Measurements from ENCODE around the gene LTF.
"Not testable (repeated sequence)": the region's sequence is repeated elsewhere in the genome, so short reads cannot be mapped to it uniquely, and the experiment has no call there.

Gene LTF

DNA sequence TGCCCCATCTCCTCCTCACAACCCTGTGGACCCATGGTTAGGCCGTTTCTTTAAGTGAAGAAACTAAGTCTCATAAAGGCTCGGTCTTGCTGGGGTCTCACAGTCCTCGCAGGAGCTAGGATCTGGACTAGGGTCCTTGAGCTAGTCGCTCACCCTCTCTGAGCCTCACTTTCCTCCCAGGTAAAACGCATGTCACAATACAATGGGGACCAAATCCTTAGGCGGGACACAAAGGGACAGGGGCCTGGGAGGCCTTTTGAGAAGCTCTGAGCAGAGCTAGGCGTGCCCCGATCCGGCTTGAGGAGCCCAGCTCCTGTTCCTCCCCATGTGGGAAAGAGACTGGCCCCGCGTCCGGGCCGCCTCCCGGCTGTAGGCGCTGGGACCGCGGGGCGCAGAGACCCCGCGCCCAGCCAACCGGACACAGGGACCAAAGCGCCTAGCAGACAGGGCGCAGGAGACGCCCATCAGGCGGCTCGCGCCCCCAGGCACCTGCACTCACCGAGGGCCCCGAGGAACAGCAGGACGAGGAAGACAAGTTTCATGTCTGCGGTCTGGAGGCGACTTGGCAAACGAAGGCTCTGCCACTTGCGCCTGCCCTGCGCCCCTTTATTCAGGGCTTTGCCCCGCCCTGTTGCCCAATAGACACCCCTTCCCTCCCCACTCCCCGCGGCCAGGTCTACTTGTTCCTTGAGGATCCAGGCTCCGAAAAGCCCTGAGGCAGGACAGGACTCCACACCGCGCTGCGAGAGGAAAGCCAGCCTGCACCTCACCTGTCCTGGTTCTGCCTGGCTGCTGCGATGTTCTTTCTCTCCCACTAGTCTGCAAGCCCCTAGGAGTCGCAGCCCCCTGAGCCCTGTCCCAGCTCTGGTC, at the start of gene LTF:
LTF (minus strand) TSS at position 580 of the 870 bp plus-strand sequence; CDS start at position 542, 38 bp downstream.
- no peak for DNase-seq

DNA sequence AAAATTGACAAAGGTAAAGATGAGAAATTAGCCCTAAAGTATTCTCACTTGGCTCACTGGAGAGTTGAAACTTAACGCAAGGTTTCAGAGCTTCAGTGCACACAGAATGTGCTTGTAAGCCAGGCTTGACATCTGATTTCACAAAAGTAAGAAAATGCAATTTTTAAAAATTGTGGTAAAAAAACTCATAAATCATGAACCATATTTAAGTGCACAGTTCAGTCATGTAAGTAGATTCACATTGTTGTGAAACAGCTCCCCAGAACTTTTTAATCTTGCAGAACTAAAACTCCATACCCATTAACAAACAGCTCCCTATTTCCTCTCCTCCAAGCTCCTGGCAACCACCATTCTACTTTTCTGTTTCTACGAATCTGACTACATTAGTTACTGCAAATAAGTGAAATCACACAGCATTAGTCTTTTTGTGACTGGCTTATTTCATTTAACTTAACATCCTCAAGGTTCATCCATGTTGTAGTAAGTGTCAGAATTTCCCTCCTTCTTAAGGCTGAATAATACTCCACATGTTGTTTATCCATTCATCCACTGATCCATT, 47.6 kb upstream of the LTF start:
- no peak for DNase-seq

DNA sequence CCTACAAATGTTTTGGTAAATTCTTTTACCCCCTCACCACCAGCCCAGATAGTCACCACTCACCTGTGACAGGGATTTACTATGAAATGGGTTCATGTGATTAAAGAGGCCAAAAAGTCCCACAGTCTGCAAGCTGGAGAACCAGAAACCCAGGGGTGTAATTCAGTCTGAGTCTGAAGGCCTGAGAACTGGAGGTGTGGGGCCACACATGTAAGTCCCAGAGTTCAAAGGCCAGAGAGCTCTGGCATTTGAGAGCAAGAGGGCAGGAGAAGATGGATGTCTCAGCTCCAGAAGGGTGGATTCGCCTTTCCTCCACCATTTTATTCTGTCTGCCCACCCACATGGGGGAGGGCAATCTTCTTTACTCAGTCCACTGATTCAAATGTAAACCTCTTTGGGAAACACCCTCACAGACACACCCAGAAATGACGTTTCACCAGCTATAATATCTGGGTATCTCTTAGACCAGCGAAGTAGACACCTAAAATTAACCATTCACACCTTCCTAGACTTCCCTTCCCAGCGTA, 45.0 kb upstream of the LTF start:
- DNase-seq = no peak

DNA sequence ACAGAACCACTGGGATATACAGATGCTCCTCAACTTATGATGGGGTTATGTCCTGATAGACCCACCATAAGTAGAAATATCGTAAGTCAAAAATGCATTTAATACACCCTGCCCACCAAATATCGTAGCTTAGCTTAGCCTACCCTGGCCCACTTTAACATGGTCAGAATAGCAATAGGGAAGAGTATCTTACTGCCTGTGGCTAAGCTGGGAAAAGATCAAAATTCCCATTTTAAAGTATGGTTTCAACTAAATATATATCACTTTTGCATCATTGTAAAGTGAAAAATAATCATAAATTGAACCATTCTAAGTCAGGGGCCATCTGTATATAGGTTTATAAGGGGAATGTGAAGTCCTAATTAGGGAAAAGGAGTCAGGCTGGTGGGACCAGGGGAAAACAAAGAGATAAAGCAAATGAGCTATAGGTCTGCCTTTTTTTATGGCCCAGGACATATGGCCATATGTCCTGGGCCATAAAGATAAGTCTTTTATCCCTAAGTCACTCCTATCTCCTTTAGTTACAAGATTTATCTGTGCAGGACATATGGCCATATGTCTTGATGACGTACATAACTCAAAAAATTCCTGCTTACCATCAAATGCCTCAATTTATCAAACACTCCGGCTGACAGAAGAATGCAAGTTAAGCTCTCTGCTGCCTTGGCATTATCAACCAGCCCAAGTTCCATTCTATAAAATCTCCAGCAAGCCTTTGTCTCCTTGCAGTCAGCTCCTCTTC, 44.3 kb upstream of the LTF start:
- no peak for DNase-seq

DNA sequence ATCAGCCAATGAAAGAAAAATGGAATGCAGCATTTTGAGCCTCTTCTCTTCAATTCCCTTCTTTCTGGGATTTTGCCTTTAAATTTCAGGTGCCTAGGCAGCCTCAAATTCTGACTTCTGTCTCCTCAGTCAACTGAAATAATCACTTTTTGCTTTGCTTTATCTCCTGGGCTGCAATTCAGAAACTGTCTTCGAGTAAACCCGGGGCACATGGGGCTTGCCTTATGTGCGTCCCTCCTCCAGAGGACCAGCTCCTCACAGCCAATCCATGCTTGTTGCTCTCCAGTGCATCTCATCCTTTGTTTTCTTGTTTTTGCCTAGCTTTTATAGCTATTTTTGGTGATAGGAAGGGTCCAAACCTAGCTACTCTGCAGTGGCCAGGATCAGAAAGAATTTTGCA, 41.8 kb upstream of the LTF start:
- DNase-seq = no peak

DNA sequence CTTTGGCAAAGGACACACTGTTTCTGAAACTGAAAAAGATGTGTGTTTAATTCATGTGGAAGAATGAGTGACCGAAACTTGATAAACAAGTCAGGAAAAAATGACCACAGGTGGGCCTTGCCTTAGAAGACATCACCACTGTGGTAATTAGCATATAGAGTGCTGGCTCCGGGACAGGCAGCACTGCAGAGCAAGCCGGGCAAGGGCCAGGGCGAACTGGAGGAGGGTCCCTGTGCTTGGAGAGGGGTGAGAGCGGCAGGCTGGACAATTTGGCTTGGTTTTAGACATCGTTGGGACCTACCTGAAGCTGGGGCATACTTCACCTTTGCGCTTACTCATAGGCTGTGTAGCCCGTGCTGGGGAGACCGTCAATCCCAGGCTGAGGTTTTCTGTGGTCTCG, 41.2 kb upstream of the LTF start:
- DNase-seq = no peak

DNA sequence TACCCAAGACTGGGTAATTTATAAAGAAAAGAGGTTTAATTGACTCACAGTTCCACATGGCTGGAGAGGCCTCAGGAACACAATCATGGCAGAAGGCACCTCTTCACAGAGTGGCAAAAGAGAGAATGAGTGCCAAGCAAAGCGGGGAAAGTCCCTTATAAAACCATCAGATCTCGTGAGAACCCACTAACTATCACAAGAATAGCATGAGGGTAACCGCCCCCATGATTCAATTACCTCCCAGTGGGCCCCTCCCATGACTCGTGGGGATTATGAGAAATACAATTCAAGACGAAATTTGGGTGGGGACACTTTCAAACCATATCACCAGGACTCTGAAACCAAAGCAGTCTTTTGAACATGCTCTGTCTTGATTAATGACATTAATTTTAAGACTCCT, 40.1 kb upstream of the LTF start:
- DNase-seq = no peak

DNA sequence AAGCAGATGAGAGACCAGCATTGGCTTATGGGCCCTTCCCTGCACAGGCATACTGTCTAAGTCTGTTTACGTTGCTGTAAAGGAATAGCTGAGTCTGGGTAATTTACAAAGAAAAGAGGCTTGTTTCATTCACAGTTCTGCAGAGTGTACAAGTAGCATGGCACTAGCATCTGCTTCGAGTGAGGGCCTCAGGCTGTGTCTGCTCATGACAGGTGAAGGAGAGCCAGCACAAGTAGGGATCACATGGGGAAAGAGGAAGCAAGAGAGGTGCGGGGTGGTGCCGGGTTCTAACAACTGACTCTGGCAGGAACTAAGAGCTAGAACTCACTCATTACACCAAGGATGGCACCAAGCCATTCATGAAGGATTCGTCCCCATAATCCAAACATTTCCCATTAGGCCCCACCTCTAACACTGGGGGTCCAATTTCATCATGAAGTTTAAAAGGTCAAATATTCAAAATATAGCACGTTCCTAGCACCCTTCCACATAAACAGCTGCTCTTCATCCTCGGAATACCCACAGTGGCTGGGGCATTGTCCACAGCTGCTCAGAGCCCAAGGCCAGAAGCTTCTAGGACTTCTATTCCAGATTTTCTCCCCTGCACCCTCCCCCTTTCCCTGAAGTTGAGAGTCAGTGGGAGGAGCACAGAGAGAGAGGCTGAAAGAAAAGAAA, 38.6 kb upstream of the LTF start:
- DNase-seq = no peak

DNA sequence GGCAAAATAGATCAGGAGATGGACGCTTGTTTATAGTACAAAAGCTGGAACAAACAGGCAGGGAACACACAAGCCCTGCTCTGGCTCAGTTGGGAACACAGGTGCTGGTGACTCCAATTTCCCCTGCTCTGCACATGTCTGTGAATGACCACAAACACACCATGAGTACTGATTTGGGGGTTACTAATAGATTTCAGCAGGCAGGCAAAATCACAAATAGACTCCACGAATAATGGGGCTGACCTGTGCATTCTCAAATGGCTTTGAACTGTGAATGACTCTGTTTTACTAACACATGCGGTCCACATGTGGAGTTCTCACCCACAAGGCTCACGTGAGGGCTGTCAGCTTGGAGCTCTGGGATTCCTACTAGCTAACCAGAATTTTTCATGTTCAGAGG, 37.0 kb upstream of the LTF start:
- DNase-seq = no peak

DNA sequence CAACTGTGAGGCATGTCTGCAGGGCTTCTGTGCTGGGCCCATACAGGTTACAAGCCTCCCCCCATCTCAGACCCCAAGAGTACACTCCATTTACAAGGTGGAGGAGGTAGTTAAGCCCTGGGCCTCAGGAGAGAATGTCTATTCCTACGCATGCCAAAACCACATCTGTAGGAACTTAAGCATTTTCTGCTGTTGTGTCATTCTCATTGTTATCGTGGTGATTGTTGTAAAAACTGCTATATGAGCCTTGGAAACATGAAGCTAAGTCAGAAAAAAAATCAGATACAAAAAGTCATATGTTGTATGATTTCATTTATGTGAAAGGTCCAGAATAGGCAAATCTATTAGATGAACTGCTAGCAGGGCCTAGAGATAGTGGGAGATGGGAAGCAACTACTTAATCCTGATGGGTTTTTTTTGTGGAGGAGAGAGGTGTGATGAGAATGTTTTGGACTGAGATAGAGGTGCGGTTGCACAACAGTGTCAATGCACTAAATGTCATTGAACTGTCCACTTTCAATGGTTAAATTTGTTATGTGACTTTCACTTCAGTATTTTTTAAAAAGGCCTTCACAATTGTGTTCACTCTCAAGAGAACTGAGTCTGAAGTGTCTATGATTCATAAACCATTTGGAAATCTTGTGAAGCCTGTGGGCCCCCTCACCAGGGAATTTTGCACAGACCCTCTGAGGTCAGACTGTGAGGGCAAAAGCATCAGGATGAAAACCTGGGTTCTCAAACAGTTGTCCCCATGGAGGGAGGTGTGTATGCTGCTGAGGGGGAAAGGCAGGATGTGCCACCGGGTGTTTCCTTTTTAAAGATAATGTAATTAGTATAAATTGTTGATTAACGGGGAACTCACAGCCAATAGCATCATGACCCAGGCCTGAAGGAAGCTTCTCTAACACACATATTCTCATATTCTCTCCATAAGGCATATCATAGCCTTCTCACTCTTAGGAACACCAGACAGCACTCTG, 36.2 kb upstream of the LTF start:
- DNase-seq = no peak

DNA sequence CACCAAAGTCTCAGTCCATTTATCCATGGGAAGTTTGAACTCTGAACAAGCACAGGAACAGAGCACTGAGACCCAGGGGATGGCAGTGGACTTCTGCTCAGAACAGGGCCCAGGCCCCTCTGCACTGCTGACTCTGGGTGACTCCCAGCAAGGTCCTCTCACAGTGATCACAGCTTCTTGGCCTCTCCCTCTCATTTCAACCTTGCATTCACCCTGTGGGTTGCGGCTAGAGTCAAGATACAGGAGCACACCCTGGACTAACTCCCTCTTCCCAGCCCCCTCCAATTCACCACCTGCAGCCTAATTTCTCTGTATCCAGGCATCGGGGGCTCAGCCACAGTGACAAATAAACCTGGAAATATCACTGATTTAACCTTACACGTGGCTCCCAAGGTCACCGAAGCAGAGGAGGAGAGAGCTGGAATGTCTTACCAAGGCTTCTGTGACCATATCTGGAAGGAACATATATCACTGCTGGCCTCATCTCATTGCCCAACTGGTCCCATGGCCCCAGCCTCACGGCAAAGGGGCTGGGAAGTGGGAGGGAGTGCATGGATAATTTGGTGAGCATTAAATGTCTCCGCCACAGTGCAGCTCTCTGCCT, 34.3 kb upstream of the LTF start:
- no peak for DNase-seq

DNA sequence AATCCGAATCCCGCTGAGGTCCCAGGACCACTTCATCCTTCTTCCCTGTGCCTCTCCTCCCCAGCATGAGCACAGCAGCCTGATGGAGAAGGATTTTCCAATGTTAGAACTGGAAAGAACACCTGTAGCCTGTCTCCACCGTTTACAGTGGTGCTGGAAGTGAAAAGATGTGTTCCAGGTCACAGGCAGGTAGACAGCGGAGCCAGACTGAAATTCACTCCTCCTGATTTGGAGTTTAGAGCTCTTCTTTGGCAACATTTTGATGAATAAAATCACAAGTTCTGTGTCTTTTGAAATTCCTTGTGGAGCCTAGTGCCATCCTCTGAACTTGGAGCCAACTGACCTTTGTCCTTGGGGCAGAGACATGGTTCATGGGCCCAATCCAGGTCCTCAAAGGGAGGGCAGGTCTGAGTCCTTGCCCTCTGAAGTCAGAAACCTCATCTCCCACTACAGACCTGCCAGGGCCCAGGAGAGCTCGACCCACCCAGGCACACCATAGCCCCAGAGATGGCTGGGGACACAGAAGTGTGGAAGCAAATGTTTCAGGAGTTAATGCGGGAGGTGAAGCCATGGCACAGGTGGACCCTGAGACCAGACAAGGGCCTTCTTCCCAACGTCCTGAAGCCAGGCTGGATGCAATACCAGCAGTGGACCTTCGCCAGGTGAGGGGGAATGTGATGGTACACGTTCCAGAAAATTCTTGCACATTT, 33.0 kb upstream of the LTF start, which contains the start of gene RTP3:
RTP3 (plus strand) TSS at position 421 of the 710 bp plus-strand sequence; CDS start at position 508, 87 bp downstream.
- DNase-seq = no peak

DNA sequence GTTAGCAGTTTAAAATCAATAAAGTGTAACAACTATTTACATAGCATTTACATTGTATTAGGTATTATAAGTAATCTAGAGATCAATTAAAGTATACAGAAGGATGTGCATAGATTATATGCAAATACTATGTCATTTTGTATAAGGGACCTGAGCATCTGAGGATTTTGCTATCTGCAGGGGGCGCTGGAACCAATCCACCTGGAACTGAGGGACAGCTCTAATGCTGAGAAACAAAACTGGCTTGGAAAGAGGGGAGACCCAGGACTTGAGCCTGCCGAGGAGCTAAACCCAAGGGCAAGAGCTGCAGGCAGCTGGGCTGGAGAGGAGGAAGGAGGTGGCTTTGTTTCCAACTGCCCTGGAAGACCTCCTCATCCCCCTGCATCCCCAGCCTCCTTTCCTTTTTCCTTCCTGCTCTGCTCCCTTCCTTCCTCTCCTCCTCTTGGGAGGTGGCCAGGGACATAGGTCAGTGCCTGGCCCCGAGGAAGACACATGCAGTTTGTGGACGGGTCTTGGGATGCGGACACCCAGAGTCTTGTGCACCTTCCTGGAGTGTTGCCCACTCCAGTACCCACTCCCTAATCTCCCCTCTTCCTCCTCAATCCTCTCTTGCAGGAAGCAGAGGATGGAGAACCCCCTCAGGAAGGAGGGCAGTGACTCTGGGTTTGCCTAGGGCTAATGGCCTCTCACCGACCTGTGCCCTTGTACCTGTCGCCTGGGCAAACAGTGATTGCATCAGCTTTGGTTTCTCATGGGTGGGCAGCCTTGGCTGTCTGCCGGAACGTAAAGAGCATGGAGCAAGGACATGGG, 32.2 kb upstream of the LTF start:
- DNase-seq = no peak

DNA sequence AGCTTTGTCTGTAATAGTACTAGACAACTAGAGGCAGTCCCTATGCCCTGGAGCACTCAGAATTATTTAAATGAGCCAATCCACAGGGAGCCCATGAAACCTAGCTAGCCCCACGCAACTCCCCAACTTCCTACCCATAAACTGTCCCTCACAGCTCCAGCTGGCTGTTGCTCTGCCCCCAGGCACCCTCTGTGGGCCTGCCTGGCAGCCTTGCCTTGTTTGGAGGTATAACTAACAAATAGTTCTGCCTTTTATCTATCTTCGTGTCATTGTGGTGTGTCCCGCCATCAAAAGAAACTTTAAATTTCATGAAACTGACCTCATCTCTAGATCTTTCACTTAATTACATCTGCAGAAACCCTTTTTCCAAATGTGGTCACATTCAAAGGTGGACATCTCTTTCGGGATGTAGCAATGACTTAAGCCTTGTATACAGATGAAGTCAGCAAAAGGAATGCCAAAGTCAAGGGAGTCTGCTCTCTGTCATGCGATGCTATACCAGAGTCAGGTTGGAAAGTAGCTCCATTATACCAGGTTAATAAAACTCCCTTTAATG, 31.3 kb upstream of the LTF start:
- no peak for DNase-seq

DNA sequence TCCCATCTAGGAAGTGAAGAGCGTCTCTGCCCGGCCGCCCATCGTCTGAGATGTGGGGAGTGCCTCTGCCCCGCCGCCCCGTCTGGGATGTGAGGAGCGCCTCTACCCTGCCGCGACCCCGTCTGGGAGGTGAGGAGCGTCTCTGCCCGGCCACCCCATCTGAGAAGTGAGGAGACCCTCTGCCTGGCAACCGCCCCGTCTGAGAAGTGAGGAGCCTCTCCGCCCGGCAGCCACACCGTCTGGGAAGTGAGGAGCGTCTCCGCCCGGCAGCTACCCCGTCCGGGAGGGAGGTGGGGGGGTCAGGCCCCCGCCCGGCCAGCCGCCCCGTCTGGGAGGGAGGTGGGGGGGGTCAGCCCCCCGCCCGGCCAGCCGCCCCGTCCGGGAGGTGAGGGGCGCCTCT, 29.8 kb upstream of the LTF start:
- not testable (repeated sequence) for DNase-seq

DNA sequence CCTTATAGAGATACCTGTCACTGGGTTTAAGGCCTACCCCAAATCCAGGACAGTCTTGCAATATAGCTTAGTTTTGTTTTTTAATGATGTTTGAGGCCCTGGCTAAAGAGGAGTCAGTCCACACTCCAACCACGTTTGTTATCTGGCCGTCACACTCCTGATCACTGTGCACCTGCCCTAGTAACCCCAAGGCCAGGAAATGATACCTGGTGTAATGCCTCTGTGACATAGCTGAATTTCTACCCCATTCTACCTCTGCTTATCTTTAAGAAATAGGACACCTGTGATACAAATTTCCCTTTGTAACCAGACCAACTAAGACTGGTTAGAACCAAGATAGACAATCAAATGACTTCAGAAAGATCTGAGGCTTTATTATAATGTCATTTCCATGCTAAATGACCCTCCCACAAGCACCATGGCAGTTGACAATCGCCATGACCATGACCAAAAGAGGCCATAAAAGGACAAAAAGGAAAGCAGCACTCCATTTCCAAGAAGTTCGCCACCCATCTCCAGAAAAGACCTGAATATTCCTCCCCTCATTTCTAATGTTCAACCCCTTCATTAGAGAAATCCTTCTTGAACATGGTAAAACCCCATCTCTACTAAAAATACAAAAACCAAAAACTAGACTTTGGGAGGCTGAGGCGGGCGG, 28.3 kb upstream of the LTF start:
- no peak for DNase-seq

DNA sequence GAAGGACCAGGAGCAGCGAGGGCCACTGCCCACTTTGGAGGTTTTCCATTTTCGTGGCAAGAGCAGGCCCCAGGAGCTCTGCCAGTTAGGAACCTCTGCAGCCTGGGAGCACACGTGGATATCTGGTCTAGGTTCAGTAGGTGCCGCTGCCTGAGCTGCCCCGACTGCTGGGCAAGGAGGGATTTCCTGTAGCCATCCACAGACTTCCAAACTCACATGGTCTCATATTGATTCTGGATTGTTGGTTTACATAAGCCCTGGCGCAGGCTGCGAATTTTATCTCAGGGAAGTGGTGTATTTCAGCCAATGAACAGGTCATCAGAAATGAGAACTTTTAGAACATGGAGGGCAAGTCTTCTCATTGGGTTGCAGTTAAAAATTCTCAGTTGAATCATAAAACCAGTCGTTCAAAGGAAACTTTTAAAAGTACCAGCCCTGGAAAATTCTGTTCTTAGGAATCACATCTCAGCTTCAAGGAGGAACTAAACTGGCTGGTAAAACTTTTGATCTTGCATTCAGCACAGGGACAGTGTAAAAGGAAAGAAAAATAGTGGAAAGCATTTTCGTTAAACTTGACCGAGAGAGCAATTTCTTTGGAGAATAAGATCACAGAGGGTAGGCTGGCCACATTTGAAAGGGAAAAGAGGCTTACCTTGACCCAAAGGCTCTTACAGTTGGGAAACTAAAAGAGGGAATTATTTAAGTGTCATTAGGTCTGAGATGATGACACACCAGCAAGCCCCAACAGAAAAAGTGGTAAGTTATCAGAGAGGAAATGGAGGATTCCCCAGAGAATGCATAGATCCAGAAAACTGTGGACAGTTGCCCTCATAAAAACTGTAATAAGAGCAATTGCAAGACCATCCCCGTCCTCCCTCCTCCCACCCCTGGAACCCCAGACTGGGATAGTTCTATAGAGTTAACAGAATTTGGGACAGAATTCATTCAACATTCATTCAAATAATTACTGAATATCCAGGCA, 26.7 kb upstream of the LTF start:
- no peak for DNase-seq

Measured in kidney glomerular epithelial cell (primary cell).